NAMALWA (cell line): ENCODE data around the gene PSME4.
"Not testable (repeated sequence)": the region's sequence is repeated elsewhere in the genome, so short reads cannot be mapped to it uniquely, and the experiment has no call there.

ENCODE experiments used
- DNase-seq: peaks from one replicate; pipeline ENCODE4 v3.0.0-alpha.2; 2015; ENCODE audit warnings: low spot score

Gene PSME4

DNA sequence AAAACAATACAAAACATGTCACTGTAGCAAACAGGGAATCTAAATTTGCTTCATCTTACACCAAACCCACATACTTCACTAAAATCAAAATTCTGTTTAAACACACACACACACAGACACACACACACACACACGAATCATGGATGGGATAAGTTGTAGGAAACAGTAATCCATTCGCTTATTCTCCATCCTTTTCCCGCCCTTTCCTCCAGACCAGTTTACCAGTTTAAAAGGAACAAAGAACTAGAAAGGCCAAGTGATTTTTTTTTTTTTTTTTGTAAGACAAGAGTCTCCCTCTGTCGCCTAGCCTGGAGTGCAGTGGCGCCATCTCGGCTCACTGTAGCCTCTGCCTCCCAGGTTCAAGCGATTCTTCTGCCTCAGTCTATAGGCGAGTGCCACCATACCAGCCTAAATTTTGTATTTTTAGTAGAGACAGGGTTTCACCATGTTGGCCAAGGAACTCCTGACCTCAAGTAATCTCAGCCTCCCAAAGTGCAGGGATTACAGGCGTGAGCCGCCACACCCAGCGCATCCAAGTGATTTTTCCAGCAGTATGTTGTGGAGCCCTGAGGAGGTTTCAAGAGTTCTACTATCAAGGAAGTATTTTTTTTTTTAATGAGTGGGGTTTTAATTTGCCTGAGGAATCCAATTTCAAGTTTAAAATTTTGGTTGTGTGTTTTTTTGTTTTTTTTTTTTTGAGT, 5.7 kb downstream of the PSME4 start:
- DNase-seq, result no peak

DNA sequence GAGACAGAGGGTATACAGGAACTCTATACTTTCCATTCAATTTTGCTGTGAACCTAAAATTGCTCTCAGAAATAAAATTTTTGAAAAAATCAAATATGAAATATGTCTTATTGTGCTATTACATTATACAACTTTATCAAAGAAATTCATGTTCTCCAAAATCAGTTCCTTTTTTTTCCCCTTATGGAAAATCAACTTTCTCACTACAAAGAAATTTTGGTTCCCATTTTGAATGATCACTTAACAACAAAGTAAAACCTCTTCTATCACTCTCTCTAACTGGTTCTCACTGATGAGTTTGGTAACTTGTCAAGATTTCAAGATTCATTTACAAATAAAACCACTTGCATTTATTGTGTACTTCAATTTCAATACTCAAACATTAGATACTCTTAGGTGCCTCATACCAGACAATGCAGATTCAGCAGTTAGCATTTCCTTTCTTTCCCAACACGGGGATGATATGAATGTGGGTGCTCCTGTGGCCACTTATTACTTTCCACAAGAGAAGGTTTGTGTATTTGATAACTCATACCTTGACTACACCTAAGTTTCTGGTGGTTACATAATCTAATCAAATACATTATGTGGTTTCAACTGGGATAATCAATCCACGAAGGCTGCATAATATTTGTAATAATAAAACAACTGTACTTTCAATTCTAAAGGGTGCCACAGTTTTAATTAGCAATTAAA, 6.4 kb downstream of the PSME4 start:
- DNase-seq, result no peak

DNA sequence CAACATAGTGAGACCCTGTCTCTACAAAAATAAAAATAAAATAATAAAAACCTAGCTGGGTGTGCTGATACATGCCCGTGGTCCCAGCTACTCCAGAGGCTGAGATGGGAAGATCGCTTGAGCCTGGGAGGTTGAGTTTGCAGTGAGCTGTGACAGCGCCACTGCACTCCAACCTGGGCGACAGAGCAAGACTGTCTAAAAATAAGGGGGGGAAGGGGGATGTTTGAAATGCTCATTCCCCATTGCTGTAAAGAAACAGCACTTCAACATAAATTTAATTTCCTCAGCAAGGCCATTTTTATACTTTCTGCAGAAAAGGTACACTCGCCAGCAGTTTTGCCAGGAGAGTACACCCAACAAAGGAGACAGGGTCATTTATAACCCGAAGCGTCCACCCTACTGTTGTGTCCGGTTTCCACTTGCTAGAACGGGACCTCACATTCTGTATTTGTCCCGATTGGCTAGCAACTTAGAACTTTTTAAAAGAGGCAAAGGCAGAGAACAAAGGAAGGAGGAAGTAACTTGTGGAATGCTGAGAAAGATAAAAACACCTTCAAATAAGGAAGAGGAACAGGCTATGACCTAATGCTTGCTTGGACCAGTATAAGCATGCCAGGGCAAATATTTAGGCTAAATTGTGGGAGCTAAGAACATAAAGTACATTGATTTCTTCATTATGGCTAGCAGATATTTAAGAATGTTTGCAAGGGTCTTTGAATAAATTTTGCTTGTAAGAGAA, 9.1 kb downstream of the PSME4 start:
- DNase-seq, result not testable (repeated sequence)

DNA sequence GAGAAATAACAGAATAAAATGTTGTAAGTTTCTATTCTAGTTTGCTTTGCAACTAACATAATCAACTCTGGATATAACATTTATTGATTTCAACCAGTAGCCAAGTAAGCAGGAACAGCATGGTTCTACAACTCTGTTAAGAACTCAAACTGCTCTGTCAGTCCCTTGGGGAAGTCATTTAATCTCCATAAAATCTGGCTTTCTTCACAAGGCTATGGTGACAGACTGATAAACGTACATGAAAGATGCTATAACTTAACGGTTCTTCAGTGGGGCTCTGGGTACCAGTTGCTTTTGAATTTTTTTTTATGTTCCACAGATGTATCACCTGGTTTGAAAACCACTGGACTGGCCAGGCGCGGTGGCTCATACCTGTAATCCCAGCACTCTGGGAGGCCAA, 10.3 kb downstream of the PSME4 start:
- no peak for DNase-seq

DNA sequence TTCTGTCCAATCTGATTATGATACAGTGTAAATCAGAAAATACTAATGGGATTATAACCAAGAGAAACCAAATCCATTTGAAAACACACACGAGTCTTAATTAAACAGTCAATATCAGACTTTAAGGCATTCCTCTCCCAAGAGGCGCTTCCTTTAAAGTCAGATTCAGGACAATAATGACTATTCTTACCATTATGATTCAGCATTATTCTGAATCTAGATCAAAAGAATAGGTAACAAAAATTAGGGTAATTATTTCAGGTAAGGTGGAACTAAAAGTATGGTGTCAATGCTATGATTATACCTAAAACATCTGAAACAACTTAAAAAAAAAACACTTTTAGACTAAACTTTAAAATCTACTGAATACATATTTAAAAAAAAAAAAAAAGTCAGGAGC, 12.3 kb downstream of the PSME4 start:
- DNase-seq, result no peak

DNA sequence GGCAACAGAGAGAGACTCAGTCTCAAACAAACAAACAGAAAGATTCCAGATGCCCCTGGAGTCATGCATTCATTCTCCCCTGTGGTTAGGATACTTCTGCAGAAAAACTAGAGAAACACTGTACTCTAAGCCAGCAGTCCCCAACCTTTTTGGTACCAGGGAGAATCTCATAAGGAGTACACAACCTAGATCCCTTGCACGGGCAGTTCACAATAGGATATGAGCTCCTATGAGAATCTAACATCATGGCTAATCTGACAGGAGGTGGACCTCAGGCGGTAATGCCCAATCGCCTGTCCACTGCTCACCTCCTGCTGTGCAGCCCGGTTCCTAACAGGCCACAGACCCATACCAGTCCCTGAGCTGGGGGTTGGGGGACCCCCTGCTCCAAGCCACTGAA, 18.3 kb downstream of the PSME4 start:
- DNase-seq, result no peak

DNA sequence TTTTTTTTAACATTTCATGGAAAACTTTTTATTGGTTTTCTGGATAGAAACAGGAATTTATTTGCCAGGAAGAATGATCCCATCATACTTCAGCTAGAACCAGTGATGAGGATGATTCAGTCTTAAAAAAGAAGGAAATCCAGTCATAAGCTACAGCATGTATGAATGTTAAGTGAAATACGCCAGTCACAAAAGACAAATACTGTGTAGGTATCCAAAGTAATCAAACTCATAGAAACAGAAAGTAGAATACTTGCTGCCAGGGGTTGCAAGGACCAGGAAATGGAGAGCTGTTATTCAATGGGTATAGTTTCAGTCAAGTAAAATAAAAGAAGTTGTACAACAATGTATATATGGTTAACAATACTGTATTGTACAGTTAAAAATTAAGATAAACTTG, 21.3 kb downstream of the PSME4 start:
- DNase-seq, result no peak

DNA sequence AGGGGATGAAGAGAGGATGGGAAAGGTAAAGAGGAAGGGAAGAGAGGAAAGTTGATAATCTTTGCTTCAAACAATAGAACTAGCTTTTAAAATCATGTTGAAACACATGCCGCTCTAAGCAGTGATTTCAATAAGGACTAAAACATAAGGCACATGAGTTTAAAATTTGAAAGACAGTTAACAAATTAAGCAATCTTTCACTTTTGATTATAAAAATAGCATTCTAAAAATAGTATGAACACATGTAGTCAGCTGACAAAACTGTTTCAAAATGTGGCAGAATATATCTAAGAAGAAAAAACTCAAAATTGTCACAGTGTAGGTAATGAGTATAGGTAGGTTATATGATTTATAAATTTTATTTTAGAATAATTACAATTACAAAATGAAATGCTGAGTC, 25.3 kb downstream of the PSME4 start:
- DNase-seq, result no peak

DNA sequence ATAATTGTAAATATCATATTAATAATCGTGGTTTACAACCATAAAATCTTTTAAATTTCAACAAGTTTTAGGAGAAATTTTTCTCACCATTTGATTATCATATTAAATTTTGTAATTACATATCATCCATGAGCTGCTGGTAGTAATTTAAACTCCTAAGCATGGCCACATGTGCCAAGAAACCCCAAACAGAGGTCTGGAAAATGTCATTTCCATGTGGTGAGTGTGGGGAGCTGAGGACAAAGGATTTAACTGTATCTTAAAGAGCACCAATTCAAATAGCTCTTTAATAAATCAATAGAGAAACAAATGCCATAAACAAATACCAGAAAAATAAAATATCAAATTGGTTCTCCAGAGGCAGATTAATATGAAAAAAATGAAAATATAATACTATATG, 26.3 kb downstream of the PSME4 start:
- no peak for DNase-seq

DNA sequence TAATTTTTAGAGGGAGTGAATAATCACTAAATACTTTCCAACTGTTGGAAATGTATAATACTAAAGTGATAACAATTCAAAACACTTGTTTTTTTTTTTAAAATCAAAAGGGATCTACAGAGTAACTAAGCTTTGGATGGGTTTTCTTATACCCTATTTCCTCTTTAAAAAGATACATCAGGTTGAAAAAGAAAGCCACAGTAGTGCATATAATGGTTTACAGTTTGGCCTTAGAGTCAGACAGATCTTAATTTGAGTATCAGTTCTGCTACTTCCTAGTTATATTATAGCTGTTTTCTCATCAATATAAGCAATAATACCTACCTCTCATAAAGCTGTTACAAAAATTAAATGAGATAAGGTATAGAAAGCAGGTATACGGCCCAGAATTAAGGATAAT, 28.5 kb downstream of the PSME4 start:
- no peak for DNase-seq

DNA sequence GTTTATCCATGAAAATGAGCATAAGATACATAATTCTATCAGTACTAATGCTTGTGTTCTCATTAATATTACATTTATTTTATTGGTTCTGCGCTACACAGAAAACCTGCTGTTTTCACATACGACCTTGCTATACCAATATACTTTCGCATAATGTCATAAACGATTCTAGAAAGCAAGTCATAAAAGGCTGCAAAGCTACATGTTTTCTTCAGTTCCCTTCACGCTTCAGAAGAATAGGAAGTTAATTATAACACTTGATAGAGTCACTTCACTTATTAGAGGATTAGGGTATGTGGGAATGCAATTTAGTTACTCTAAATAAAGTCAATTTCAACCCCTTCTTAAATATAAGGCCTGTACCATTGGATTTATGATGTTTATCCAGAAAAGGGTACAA, 29.0 kb downstream of the PSME4 start:
- no peak for DNase-seq

DNA sequence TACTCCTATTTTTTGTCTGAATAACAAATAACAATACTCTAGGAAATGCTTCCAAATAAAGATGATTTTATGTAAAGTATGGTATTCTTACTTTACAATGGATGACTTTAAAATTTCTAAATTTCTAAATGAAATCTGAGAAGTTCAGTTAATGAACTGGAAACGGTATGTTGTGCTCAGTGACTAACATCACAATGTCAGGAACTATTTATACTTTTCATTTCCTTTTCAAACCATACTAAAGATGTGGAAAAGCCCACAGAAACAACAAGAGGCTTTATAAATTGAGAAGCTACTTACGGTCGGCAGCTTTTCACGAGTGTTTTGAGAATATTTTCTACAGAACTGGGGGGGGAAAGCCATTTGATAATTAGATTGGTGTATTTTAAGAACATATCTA, 31.1 kb downstream of the PSME4 start:
- no peak for DNase-seq

DNA sequence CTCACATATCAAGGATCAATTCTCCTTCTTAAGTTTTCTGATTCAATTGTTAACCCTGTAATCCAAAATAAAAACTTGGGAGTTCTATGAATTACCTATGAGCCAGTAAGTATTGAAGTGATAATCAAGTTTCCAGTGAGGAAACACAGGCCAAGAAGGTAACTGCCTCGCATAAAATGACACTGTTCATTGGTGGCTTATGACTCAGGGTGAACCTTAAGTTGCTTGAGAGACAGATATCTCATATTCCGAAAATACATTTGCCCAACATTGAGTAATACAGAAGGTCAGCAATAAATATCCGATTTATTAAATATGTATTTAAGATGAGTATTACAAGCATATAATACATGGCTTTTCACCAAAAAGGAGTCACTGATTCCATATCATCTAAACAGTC, 31.9 kb downstream of the PSME4 start:
- no peak for DNase-seq

DNA sequence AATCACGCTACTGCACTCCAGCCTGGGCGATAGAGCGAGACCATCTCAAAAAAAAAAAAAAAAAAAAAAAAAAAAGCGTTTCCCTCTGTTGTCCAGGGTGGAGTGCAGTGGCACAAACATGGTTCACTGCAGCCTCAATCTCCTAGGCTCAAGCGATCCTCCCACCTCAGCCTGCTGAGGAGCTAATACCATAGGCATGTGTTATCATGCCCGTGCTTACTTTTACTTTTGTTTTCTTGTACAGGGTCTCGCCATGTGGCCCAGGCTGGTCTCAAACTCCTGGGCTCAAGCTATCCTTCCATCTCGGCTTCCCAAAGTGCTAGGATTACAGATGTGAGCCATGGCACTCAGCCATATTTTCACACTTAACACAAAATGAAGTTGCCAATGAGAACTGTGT, 37.5 kb downstream of the PSME4 start:
- no peak for DNase-seq

DNA sequence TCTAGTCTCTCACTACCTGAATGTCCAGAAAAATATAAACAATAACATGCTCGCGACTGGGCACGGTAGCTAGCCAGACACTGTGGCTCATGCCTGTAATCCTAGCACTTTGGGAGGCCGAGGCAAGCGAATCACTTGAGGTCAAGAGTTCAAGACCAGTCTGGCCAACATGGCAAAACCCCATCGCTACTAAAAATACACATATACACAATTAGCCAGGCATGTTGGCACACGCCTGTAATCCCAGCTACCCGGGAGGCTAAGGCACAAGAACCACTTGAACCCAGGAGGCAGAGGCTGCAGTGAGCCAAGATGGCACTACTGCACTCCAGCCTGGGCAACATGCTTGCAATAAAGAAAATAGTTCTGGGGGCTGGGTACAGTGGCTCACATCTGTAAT, 44.5 kb downstream of the PSME4 start:
- not testable (repeated sequence) for DNase-seq

DNA sequence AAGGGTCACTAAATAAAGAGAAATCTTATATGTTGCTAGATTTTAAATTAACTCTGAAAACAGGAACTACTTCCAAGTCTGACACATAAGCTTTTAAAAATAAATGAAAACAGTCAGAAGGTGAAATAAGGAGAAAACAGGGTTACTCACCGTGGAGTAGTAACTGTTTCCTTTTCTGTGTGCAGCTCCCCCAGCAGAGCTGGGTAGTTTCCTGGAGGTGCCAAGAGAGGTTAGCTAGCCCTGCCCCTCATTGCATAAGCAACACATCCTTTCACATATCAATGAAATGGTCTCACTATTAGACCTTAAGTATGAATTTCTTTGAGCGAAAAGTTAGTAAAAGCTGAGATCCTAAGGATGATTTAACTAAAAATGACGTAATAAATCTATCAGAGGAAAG, 57.1 kb downstream of the PSME4 start:
- DNase-seq, result no peak

DNA sequence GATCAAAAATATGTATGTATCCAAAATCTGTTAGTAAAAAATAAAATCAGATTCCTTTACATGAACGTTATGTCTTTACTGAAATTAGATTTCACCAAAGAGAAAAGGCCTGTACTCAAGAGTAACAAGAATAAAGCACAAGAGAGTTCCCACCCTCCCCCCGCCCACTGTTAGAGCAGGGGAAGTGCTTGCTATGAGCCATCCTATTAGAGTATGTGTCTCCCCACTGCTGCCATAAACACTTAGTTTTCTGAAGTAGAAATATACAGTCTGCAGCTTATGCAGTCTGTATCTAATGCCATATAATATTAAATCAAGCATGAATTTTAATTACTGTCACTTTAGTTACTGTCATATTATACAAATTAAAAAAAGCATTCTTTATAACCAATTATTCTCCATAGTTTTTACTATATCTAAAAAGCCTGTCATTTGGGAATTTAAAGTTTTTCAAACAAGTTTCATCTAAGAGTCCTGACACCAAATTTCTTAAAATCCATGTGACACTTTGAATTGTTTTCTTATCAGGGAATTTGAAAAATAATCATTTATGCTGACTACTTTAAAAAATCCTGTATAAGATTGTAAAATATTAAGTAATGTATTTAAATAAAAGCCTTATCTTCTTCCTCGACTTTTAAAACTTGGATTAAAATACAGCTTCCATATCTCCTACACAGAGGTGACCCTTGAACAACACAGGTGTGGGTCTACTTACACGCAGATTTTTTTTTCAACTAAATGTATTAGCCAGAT, 59.2 kb downstream of the PSME4 start:
- DNase-seq, result no peak

DNA sequence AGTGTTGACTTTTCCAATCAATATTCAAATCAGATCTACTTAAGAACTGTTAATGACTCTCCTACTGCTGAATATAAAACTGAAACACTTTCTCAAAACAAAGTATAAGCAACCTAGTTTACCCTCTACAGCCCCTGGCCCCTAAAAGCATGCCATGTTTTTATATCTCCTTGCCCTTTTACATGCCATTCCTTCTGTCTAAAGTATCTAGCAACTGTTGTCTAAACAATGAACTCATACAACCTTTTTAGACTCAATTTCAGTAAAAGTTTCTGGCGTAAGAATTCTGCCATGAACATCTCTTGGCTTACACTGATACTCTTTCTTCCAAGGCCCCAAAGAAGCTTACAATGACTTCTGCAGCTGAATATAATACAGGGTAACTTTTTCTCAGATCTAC, 63.2 kb downstream of the PSME4 start:
- no peak for DNase-seq

DNA sequence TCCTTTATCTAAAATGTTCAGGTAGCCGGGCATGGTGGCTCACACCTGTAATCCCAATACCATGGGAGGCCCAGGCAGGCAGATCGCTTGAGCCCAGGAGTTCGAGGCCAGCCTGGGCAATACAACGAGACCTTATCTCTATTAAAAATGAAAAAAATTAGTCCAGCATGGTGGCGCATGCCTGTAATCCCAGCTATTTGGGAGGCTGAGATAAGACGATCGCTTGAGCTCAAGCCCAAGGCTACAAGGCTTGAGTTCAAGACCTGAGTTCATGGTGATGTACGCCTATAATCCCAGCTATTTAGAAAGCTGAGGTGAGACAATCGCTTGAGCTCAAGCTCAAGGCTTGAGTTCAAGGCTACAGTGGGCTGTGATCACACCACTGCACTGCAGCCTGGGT, 65.4 kb downstream of the PSME4 start:
- no peak for DNase-seq

DNA sequence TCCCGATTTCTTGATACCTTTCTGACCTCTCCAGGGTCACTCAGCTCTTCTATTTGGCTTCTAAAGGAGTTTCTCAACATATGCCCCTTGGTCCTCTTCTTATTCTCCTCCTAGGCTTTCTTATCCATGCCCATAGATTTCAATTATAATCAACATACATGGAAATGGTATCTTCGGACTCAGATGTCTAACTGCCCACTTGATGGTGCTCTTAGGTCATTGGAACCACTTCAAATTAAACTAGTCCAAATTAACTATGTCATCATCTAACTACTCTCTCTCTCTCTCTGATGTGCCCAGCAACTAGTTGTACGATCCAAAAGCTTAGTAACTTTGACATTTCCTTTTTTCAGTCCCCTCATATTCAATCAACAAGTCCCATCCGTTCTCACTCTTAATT, 67.8 kb downstream of the PSME4 start:
- DNase-seq, result no peak

DNA sequence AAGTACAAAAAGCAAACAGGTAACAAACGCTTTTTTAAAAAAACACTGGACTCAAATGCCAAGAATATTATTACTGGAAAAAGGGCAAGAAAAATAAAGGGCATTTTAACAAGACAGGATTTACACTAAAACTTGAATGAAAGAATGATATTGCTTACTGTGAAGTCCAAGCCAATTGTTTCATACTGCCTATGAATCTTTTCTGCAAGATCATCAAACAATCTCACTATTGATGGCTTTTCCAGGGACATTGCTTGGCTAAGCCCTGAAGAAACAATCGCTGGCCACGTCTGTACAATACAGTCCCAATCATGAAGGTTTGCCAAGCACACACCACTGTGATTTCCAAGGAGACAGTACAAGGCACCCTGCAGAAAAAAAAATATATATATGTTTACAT, 69.6 kb downstream of the PSME4 start:
- DNase-seq, result no peak

DNA sequence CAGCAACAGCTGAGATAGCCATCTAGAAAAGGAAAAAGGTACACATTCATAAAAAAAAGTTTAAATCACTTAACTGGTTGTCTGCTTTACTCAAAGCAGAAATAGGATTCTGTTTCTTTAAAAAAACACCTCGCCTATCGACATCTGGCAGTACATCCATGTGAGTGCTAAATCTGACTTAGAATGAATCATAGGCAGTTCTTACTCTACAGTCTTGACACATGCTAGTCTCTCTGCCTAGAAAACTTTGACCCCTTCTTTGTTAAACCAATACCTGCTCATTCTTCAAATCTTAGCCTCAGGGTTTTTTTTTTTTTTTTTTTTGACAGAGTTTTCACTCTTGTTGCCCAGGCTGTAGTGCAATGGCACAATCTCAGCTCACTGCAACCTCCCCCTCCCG, 73.9 kb downstream of the PSME4 start:
- DNase-seq, result no peak
